Measurements from ENCODE around the gene CHD1L.
"Not testable (repeated sequence)": the region's sequence is repeated elsewhere in the genome, so short reads cannot be mapped to it uniquely, and the experiment has no call there.

CHD1L gene
- 1.5 to 2.9 (median 2.5) reads per million in 4 donors for total RNA-seq

DNA sequence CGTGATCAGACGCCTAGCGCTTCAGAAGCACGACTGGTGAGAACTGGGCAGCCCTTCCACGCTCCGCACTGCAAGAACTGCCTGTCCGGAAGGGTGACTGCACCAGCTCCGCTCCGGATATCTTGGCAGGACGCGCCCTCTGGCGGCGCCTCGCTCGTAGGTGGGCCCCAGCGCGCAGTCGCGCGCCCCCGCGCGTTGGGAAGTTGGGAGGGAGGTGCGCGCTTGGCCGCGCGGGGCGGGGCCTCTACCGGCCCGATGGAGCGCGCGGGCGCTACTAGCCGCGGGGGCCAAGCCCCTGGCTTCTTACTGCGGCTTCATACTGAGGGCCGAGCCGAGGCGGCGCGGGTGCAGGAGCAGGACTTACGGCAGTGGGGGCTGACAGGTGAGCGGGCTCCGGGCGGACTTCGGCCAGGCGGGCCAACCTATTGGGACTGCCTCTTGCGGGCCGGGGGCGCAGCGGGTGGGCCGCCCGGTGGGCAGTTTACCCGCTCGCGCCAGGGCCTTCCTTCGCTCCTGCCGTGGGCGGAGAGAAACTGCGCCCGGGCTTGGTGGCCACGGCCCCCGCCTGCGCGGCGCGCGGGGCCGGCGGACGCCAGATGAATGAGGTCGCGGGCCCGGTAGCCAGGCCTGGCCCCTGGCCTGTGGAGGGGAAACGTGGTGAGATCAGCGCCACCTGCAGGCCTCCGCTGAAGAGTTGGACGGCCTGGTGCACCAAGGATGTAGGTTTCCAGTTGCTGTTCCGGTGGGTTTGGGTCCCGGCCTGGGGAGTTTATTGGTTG, at the start of gene CHD1L:
TSS of gene CHD1L (plus strand) at position 236 of the 779 bp plus-strand sequence. CDS start at position 256, 20 bp downstream.
- peak; percentile 83 to 96 (median 87) for DNase-seq

- not testable (repeated sequence) for DNase-seq
Observed at GRCh38 chr1:147197324-147197723, 45.2 kb upstream of the CHD1L start.

- DNase-seq: no peak
Observed at GRCh38 chr1:147201276-147201675, 41.2 kb upstream of the CHD1L start.

DNA sequence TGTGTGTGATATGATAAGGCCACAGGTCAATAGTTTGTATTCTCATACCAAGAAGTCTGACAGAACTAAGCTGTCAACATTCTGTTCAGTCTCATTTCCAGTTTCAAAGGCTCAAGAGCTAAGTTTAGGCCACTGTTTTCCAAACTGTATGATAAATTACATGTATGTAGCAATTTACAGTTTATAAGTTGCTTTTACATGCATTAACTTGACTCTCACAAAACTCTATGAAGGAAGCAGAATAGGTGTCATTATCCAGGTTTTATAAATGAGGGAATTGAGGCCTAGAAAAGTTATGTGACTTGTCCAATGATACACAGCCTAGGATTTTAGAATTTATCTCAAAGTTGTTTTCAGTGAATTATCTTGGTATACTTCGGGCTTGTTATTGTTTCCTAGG, 40.7 kb upstream of the CHD1L start:
- no peak for DNase-seq

GRCh38 chr1:147202576-147202975, 39.9 kb upstream of the CHD1L start:
- no peak for DNase-seq

- no peak for DNase-seq
Observed at GRCh38 chr1:147204080-147204479, 38.4 kb upstream of the CHD1L start.

- DNase-seq: no peak
Observed at GRCh38 chr1:147207192-147207591, 35.3 kb upstream of the CHD1L start.

GRCh38 chr1:147208619-147209018, 33.9 kb upstream of the CHD1L start:
- no peak for DNase-seq

GRCh38 chr1:147209825-147210821, 32.4 kb upstream of the CHD1L start:
- no peak for DNase-seq

DNA sequence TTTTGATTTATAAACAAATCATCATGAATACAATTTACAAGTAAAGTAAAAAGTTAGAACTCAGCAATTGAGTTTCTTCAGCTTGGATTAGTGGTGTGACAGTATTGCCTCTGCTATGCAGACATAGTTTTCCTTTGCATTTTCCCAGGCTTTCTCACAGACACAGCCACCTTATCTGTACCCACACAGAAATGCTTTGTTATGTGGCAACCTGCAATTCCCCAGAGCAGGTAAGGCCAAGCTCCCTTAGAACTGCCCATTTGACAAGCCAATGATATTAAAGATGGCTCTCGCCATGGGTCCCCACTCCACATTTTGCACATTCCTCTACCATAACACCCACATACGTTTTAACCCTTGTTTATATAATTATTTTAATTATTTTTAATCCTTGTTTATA, 31.5 kb upstream of the CHD1L start:
- no peak for DNase-seq

GRCh38 chr1:147211577-147211976, 30.9 kb upstream of the CHD1L start:
- no peak for DNase-seq

DNA sequence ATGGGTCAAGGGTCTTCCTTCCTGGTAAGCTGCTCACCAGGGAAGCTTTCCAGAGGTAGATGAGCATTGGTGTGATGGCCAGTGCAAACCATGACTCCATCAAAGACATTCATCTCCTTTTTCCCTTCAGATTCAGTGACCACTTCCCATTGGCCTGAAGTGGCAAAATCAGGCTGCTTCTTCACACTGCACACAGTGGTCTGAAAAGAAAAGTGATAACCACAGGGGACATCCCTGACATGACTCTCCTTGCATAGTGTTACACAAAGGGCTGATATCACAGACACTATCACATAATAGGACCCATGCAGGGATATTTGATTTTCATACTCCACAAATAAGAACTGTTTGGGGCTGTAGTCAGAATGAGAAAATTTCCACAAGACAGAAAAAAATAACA, 29.2 kb upstream of the CHD1L start:
- no peak for DNase-seq

DNA sequence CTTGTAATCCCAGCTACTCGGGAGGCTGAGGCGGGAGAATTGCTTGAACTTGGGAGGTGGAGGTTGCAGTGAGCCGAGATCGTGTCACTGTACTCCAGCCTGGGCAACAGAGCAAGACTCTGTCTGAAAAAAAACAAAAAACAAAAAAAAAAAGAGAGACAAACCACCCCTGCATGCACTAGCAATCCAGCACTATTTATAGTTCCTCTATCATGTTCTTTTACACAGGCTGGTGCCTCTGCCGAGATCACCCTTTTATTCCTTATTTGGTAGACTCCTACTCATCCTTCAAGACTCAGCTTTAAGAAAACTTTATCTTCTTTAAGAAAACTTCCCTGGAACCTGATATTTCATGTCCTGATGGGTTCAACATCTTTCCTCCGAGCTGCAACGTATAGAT, 28.2 kb upstream of the CHD1L start:
- no peak for DNase-seq

DNA sequence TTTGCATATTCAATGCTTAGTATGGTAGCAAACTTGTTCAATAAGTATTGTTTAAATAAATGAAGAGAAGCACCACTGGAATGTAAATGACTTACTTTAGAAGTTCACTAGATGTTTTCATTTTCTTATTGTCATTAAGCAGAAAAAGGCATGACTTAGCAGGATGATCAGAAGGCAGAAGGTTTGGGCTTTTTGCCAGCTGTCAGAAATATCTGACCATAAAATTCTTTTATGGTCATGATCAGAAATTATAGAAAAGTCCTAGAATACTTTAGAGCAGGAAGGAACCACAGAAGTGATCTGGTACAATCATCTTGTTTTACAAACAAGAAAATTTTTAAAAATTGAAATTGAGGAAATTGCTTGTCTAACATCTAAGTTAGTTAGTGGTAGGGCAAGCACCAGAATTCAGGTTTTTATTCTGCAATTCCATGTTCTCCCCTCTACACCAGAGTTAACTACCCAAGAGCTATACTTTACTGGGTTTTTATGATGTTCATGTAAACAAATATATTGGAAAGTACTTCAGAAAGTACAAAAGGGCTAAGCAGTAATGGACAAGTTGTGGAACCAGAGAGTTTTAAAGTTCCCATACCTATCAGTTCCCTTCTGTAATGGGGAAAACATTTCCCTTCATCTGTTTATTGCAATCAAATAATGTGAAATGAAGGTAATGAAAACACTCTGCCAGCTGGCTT, 27.5 kb upstream of the CHD1L start:
- no peak for DNase-seq

DNA sequence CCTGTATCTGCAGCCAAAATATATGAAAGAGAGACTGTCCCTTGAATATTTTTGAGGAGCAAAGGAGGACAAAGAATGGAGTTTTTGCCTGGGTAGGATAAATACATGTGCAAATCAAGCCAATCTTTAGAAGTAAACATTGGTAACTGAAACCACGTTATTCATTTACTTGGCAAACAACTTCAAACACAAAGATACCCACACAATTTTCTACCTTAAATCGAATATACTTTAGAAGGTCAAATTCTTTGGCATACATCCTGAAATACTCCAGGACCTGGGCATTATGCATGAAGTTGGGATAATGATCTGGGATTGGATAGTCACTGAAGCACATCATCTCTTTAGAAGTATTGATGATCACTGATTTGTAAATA, 27.0 kb upstream of the CHD1L start:
- no peak for DNase-seq

- DNase-seq: no peak
Observed at GRCh38 chr1:147216124-147216523, 26.4 kb upstream of the CHD1L start.

- DNase-seq: no peak
Observed at GRCh38 chr1:147217141-147217540, 25.3 kb upstream of the CHD1L start.

GRCh38 chr1:147218606-147219005, 23.9 kb upstream of the CHD1L start:
- no peak for DNase-seq

DNA sequence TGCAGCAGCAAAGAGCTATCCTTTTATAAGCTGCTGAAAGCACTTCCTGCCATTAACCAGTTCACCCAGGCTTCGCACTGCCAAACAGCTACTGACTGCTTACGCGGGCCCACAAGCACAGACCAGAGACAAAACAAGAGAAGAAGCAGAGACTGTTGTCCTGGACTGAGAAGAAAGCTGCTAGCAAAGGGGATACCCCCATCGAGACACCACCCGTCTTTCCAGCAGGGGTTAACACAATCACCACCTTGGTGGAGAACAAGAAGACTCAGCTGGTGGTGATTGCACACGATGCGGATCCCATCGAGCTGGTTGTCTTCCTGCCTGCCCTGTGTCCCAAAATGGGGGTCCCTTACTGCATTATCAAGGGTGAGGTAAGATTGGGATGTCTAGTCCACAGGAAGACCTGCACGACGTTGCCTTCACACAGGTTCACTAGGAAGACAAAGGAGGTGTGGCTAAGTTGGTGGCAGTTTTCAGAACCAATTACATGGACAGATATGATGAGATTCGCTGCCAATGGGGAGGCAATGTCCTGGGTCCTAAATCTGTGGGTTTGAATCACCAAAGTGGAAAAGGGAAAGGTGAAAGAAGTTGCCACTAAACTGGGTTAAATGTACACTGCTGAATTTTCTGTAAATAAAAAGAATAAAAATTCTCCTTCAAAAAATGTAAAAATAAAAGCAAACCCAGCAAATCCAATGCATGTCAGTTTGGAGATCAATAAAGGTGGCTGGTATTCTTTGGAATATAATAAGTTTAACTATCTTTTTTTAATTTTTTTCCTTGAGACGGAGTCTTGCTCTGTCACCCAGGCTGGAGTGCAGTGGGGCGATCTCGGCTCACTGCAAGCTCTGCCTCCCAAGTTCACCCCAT, 18.5 kb upstream of the CHD1L start:
- DNase-seq: no peak

DNA sequence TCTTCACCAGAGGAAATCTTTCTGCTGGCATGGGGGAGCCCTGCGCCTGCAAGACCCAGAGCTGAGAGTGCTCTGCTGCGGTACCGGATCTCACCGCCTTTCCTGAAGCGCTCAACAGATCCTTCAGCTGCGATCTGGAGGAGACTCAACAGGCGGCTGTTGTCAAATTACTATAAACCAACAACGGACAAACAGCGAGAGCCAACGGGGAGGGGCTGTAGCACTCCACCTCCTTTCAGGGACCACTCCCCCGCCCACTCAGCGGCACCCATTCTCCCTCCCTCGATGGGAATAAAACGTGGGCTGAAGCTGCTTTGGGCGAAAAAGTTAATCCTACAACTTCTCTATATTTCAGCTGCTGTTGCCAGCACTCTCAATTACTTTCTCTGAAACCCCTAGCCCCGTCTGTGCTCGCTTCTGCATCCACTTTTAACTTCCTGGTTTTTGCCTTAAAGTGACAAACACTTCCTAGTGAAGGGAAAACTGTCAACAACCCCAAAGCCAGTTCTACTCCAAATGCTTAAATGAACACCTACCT, 17.2 kb upstream of the CHD1L start, which contains the start of gene FMO5:
TSS of gene FMO5 (minus strand) at position 147 of the 538 bp plus-strand sequence. CDS start 310 bp downstream, outside the sequence.
- DNase-seq: peak; percentile 21 to 67 (median 27)

- DNase-seq: not testable (repeated sequence)
Observed at GRCh38 chr1:147231032-147231431, 11.5 kb upstream of the CHD1L start.
